A549 (cell line): ENCODE data around the gene COL5A2. TPM values are rescaled to one million over a fixed set of nuclear protein-coding genes. Genes with fewer than 3 reads are reported as not detected.

ENCODE experiments used
- ATAC-seq, 2 experiments: fragments of 200-7000 bp in 1 of 2; fragments of >200 bp in 1 of 2; cut with Nextera tagmentation in 1 of 2; cut with Tn5 transposase in 1 of 2; 3 replicates each; pipeline versions ENCODE4 v1.8.0 to v1.9.1; 2018 to 2020; ENCODE audit warnings: mild to moderate bottlenecking in 1 of 2, moderate library complexity in 1 of 2
- CTCF ChIA-PET: fragments of 300-600 bp; sonication (Branson Sonifier 250); formaldehyde crosslinking; extraction: SDS; loops from one replicate; lab custom pipeline; 2021; ENCODE audit warnings: antibody characterized with exemption, inconsistent platforms; lab: Yijun Ruan, JAX
- POLR2A ChIA-PET: fragments of 350-600 bp; formaldehyde crosslinking; extraction: SDS; loops from one replicate; lab custom pipeline; 2021; ENCODE audit warnings: antibody characterized with exemption, inconsistent platforms; lab: Yijun Ruan, JAX
- DNase-seq, 2 experiments: peaks; one replicate each; pipeline versions ENCODE4 v3.0.0 to v3.0.0-alpha.2; 2011 to 2016; ENCODE audit warnings: low read depth in 1 of 2, low spot score in 1 of 2
- FAIRE-seq: peaks from 2 replicates; lab custom pipeline; 2011; peaks lifted over from hg19 to GRCh38; lab: Jason Lieb, UNC
- H3K27ac ChIP-seq, 2 experiments: fragments of >200 bp; sonication (Bioruptor Twin); formaldehyde crosslinking; 3 replicates each; pipeline ENCODE4 v1.5.1; 2016 to 2017
- H3K4me1 ChIP-seq: fragments of >200 bp; sonication (Bioruptor Twin); formaldehyde crosslinking; 3 replicates; pipeline ENCODE4 v1.6.1; 2016
- H3K4me2 ChIP-seq: fragments of >200 bp; sonication (Bioruptor Twin); formaldehyde crosslinking; 3 replicates; pipeline ENCODE4 v1.6.1; 2016
- H3K4me3 ChIP-seq: fragments of >200 bp; sonication (Bioruptor Twin); formaldehyde crosslinking; 3 replicates; pipeline ENCODE4 v1.5.1; 2016
- H3K9me3 ChIP-seq: fragments of >200 bp; sonication (Bioruptor Twin); formaldehyde crosslinking; 3 replicates; pipeline ENCODE4 v1.6.1; 2016
- BHLHE40 ChIP-seq: IDR thresholded peaks from 2 replicates; pipeline ENCODE4 v1.6.1; 2012; ENCODE audit warnings: low read depth, low read length, inconsistent platforms
- CHD4 ChIP-seq: fragments of 200-600 bp; sonication (generic); IDR thresholded peaks from 2 replicates; pipeline ENCODE4 v1.6.1; 2016; ENCODE audit warnings: antibody characterized with exemption, mild to moderate bottlenecking, borderline replicate concordance
- EHMT2 ChIP-seq: fragments of 200-600 bp; sonication (generic); IDR thresholded peaks from 2 replicates; pipeline ENCODE4 v1.6.1; 2016; ENCODE audit warnings: antibody characterized with exemption, low read depth, mild to moderate bottlenecking, moderate library complexity
- FOSB ChIP-seq: fragments of 250-450 bp; sonication (Bioruptor Pico); IDR thresholded peaks from 2 replicates; pipeline ENCODE4 v1.5.0; 2020; ENCODE audit warnings: mild to moderate bottlenecking, moderate library complexity
- HDAC2 ChIP-seq: fragments of 200-600 bp; sonication (generic); IDR thresholded peaks from 2 replicates; pipeline ENCODE4 v1.6.1; 2016
- HEYL ChIP-seq: fragments of 250-450 bp; sonication (Bioruptor Pico); IDR thresholded peaks from 2 replicates; pipeline ENCODE4 v1.8.0; 2021; ENCODE audit warnings: mild to moderate bottlenecking, moderate library complexity
- HOXB13 ChIP-seq: fragments of 250-450 bp; sonication (Bioruptor Pico); IDR thresholded peaks from 2 replicates; pipeline ENCODE4 v1.5.0; 2020; ENCODE audit warnings: low read depth, mild to moderate bottlenecking, moderate library complexity
- JUNB ChIP-seq: fragments of >200 bp; sonication (Bioruptor Twin); formaldehyde crosslinking; IDR thresholded peaks from 2 replicates; pipeline ENCODE4 v1.6.1; 2016
- KDM5A ChIP-seq: fragments of 200-600 bp; sonication (generic); IDR thresholded peaks from 2 replicates; pipeline ENCODE4 v1.6.1; 2016; ENCODE audit warnings: antibody characterized with exemption, mild to moderate bottlenecking
- MYC ChIP-seq: IDR thresholded peaks from 2 replicates; pipeline ENCODE4 v1.6.1; 2012; ENCODE audit warnings: mild to moderate bottlenecking, inconsistent platforms, low read length, improper control_type of control experiment, borderline replicate concordance
- NFE2L2 ChIP-seq: fragments of 150-350 bp; conservative IDR thresholded peaks from 2 replicates; pipeline ENCODE4 v1.6.1; 2014; ENCODE audit warnings: low read length
- NPAS2 ChIP-seq: fragments of 250-450 bp; sonication (Bioruptor Pico); IDR thresholded peaks from 2 replicates; pipeline ENCODE4 v1.8.0; 2022; ENCODE audit warnings: mild to moderate bottlenecking, moderate library complexity, borderline replicate concordance
- POLR2A ChIP-seq: IDR thresholded peaks from 2 replicates; pipeline ENCODE4 v1.6.1; 2012; ENCODE audit warnings: mild to moderate bottlenecking, low read length
- RAD21 ChIP-seq, 2 experiments: fragments of >200 bp in 1 of 2; sonication (Bioruptor Twin) in 1 of 2; formaldehyde crosslinking in 1 of 2; IDR thresholded peaks in 1 of 2; conservative IDR thresholded peaks in 1 of 2; 2 replicates in 1 of 2; 3 replicates in 1 of 2; pipeline ENCODE4 v1.6.1; 2012 to 2018; ENCODE audit warnings: inconsistent platforms in 1 of 2
- RCOR1 ChIP-seq: fragments of 150-350 bp; IDR thresholded peaks from 2 replicates; pipeline ENCODE4 v1.6.1; 2014; ENCODE audit warnings: antibody characterized with exemption, low read length, low read depth
- SREBF2 ChIP-seq: fragments of 450-650 bp; IDR thresholded peaks from 2 replicates; pipeline ENCODE4 v1.6.1; 2014; ENCODE audit warnings: mild to moderate bottlenecking, moderate library complexity
- WGBS: methylation state at CpG from one replicate; pipeline ENCODE4 v1.1.6; 2017; ENCODE audit errors: missing lambda C conversion rate; 5-methylcytosine and 5-hydroxymethylcytosine counted together
- polyA plus RNA-seq, 4 experiments: library from polyadenylated mRNA; depleted of rRNA in 3 of 4; stranded (reverse); fragments of >200 nt; fragmentation: RNase III in 1 of 4; extraction: RNeasy Plus Mini Kit Qiagen cat#74134 plus additional on column Dnase treatment in 1 of 4; gene quantifications; 2 replicates in 3 of 4; 3 replicates in 1 of 4; pipeline ENCODE4 v1.2.3, GENCODE V29; 2011 to 2017
- TF ChIP-seq, protein P1 (sequence below): fragments of 200-600 bp; sonication (generic); IDR thresholded peaks from 2 replicates; pipeline ENCODE4 v1.6.1; 2016; ENCODE audit warnings: antibody characterized with exemption, mild to moderate bottlenecking, moderate library complexity
- TF ChIP-seq, protein P2 (sequence below): fragments of 450-650 bp; IDR thresholded peaks from 2 replicates; pipeline ENCODE4 v1.6.1; 2014; ENCODE audit warnings: antibody characterized with exemption
- TF ChIP-seq, protein P3 (sequence below): fragments of 250-450 bp; sonication (Bioruptor Pico); IDR thresholded peaks from 2 replicates; pipeline ENCODE4 v1.5.0; 2020; ENCODE audit warnings: low read depth, mild to moderate bottlenecking, moderate library complexity

COL5A2 gene
- polyA plus RNA-seq, 2 of the 4 experiments (the other 2 are of a cell fraction) = 152 to 215 TPM

DNA sequence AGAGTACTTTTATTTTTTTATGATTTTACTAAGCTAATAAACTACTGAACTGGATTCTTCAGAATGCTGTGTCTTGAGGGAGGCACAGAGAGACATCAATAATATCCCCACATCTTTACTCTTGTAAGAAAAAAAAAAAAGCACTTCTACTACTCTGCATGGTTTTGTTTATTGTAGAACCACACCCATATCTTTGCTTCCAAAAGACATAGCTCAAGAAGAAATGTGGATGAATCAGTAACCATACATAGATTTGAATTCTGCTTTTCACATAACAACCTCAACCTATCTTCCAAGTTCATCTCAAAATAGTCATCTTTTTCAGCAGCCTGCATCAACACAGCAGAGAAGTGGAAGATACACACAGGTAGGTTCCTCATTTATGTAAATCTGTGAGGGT is 12.2 kb upstream of the COL5A2 start:
- ATAC-seq = peak in 1 of 2 experiments; percentile 72; a peak in 3 of 6 replicates
- H3K9me3 ChIP-seq = no peaks in the 10 kb centered on the region
- peak overlapping the region; percentile 58 for H3K4me2 ChIP-seq
- H3K27ac ChIP-seq = no peak overlapping the region
- ChIA-PET CTCF (interaction anchor here (0.6 to 1.9 kb wide), 4 partner anchors 11 to 97 kb away, joined by 3 to 10 read pairs (median 4); no protein-coding TSS in a partner anchor), POLR2A (interaction anchor here (1.0 to 1.1 kb wide), 2 partner anchors 9 to 12 kb away, joined by 3 to 5 read pairs; partner anchors contain the start of gene COL5A2)
- H3K4me3 ChIP-seq = no peak overlapping the region
- TF ChIP-seq JUNB (no peak), EHMT2 (no peak), BHLHE40 (no peak), NFE2L2 (no peak), HEYL (CRISPR knock-in tag) (no peak), RCOR1 (no peak), MYC (no peak), CHD4 (no peak), FOSB (no peak), POLR2A (no peak), HDAC2 (no peak), SREBF2 (no peak), RAD21 (conservative IDR thresholded peaks at IDR 0.05 in 1 of 2, IDR thresholded peaks at IDR 0.05 in 1 of 2) (no peak), NPAS2 (CRISPR knock-in tag) (no peak), HOXB13 (no peak), KDM5A (no peak)
- TF ChIP-seq, protein P1, sequence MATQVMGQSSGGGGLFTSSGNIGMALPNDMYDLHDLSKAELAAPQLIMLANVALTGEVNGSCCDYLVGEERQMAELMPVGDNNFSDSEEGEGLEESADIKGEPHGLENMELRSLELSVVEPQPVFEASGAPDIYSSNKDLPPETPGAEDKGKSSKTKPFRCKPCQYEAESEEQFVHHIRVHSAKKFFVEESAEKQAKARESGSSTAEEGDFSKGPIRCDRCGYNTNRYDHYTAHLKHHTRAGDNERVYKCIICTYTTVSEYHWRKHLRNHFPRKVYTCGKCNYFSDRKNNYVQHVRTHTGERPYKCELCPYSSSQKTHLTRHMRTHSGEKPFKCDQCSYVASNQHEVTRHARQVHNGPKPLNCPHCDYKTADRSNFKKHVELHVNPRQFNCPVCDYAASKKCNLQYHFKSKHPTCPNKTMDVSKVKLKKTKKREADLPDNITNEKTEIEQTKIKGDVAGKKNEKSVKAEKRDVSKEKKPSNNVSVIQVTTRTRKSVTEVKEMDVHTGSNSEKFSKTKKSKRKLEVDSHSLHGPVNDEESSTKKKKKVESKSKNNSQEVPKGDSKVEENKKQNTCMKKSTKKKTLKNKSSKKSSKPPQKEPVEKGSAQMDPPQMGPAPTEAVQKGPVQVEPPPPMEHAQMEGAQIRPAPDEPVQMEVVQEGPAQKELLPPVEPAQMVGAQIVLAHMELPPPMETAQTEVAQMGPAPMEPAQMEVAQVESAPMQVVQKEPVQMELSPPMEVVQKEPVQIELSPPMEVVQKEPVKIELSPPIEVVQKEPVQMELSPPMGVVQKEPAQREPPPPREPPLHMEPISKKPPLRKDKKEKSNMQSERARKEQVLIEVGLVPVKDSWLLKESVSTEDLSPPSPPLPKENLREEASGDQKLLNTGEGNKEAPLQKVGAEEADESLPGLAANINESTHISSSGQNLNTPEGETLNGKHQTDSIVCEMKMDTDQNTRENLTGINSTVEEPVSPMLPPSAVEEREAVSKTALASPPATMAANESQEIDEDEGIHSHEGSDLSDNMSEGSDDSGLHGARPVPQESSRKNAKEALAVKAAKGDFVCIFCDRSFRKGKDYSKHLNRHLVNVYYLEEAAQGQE = no peak
- TF ChIP-seq, protein P2, sequence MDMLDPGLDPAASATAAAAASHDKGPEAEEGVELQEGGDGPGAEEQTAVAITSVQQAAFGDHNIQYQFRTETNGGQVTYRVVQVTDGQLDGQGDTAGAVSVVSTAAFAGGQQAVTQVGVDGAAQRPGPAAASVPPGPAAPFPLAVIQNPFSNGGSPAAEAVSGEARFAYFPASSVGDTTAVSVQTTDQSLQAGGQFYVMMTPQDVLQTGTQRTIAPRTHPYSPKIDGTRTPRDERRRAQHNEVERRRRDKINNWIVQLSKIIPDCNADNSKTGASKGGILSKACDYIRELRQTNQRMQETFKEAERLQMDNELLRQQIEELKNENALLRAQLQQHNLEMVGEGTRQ = no peak
- TF ChIP-seq, protein P3, sequence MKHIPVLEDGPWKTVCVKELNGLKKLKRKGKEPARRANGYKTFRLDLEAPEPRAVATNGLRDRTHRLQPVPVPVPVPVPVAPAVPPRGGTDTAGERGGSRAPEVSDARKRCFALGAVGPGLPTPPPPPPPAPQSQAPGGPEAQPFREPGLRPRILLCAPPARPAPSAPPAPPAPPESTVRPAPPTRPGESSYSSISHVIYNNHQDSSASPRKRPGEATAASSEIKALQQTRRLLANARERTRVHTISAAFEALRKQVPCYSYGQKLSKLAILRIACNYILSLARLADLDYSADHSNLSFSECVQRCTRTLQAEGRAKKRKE (CRISPR knock-in tag) = no peak
- H3K4me1 ChIP-seq = peaks cover 42% of the 10 kb centered on the region
- DNase-seq = peak in 1 of 2 experiments; percentile 44
- peak; percentile 81 for FAIRE-seq

DNA sequence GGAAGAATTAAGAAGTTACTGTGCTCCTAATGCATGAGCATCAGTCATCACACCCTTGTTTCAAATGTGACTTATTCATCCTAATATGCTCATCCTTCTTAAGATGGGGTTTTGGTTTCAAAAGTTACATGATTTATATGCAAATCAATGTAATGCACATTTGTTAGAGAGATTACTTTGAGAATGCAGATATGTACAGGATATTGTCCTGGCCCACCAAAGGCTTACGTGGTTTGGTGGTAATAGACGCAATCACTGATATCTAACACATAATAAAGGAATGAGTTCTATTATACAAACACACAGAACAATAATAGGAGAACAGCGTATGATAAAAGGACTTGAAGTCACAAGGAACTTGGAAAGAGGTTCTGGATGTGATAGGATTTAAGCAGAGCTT is 11.1 kb upstream of the COL5A2 start:
- Histone ChIP-seq H3K4me2 (no peak overlapping the region; the same call in 2 of the 3 replicates), H3K27ac (no peak overlapping the region), H3K4me3 (no peak overlapping the region), H3K9me3 (no peaks in the 10 kb centered on the region), H3K4me1 (peaks cover 42% of the 10 kb centered on the region)
- WGBS = 95% methylated on average over 3 of the region's 3 CpGs
- DNase-seq (no peak), ATAC-seq (no peak), FAIRE-seq (no peak)
- ChIA-PET POLR2A (no interaction called here), CTCF (interaction anchor here (0.6 to 1.9 kb wide), 4 partner anchors 12 to 761 kb away, joined by 3 to 10 read pairs (median 4); no protein-coding TSS in a partner anchor)
- TF ChIP-seq JUNB = no peak
- TF ChIP-seq HOXB13 = no peak
- TF ChIP-seq, protein P1 = no peak
- no peak for TF ChIP-seq EHMT2
